ENCODE measurements around the gene PRKACA. TPM values are rescaled to one million over a fixed set of nuclear protein-coding genes. Genes with fewer than 3 reads are reported as not detected.

The PRKACA gene
- total and polyA plus RNA-seq, 10 of the 15 experiments (the other 5 are each of a cell fraction or from before 2014, with no cell fraction given), result 0.53 to 68.5 (median 11.2) TPM

DNA sequence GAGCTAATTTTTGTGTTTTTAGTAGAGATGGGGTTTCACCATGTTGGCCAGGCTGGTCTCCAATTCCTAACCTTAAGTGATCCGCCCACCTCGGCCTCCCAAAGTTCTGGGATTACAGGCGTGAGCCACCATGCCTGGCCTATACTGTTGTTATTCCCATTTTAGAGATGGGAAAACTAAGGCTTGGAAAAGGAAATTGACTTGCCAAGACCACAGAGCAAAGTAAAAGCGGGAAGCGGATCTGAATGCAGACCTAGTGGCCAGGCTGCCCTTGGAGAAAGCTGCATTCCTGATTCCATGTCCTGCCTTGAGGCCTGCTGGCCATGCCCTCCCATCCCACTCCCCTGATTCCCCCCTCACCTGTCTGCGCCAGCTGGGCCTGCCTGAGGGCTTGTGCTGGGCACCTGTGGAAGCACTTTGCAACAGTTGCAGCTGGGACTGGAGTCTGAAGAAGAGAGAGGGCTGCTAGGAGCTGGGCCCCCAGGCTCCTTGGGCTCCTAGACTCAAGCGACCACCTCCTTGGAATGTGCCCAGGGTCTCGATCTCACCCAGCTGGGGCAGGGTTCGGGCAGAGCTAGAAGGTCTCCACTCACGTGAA, 61.4 kb downstream of the PRKACA start (continued):
- no peak for TF ChIP-seq FOXK2 (IDR thresholded peaks at IDR 0.05)
- no peak for TF ChIP-seq SIX5 (IDR thresholded peaks at IDR 0.05; ENCODE audit: low read depth, low read length, severe bottlenecking)
- TF ChIP-seq STAT3 (IDR thresholded peaks at IDR 0.05; ENCODE audit: low read depth, low read length), result no peak
- TF ChIP-seq, protein P1, sequence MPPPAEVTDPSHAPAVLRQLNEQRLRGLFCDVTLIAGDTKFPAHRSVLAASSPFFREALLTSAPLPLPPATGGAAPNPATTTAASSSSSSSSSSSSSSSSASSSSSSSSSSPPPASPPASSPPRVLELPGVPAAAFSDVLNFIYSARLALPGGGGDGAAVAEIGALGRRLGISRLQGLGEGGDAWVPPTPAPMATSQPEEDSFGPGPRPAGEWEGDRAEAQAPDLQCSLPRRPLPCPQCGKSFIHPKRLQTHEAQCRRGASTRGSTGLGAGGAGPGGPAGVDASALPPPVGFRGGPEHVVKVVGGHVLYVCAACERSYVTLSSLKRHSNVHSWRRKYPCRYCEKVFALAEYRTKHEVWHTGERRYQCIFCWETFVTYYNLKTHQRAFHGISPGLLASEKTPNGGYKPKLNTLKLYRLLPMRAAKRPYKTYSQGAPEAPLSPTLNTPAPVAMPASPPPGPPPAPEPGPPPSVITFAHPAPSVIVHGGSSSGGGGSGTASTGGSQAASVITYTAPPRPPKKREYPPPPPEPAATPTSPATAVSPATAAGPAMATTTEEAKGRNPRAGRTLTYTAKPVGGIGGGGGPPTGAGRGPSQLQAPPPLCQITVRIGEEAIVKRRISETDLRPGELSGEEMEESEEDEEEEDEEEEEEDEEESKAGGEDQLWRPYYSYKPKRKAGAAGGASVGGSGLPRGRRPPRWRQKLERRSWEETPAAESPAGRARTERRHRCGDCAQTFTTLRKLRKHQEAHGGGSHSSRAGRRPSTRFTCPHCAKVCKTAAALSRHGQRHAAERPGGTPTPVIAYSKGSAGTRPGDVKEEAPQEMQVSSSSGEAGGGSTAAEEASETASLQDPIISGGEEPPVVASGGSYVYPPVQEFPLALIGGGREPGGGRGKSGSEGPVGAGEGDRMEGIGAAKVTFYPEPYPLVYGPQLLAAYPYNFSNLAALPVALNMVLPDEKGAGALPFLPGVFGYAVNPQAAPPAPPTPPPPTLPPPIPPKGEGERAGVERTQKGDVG (CRISPR knock-in tag; IDR thresholded peaks at IDR 0.05), result no peak

DNA sequence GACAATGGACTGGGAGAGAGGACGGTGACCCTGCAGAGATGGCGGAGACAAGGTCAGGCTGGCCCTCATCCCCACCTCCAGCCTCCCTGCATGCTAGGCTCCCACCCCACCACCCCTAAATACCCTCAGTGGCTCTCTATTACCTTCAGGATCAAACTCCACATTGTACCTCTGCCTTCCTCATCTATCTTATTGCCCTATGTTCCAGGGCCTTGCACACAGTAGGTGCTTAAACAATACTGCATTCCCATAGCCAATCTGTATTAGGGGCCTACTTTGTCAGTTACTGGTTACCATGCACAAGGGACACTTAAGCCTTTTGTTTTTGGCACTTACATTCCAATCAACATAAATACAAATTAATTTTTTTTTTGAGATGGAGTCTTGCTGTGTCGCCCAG, 62.2 kb downstream of the PRKACA start:
- RAD21 ChIA-PET (ENCODE audit: unreplicated experiment), result no interaction called here
- Histone ChIP-seq H3K79me2 (ENCODE audit: control insufficient read depth, insufficient read depth, low read length) (no peaks in the 10 kb centered on the region), H2AFZ (ENCODE audit: control insufficient read depth, low read depth, low read length) (no peak overlapping the region), H3K36me3 (ENCODE audit: control insufficient read depth in 2 of 2, insufficient read depth in 2 of 2, low read length in 1 of 2) (peaks cover 0 to 6% of the 10 kb centered on the region in 2 experiments; a peak in 3 of 4 replicates), H3K27me3 (replicated peaks in 1 of 2; ENCODE audit: control insufficient read depth in 2 of 2, insufficient read depth in 2 of 2, low read length in 1 of 2) (peaks cover 0 to 6% of the 10 kb centered on the region in 2 experiments), H3K9ac (ENCODE audit: control insufficient read depth, insufficient read depth, low read length) (no peak overlapping the region), H3K4me1 (ENCODE audit: control insufficient read depth, insufficient read depth, low read length) (no peaks in the 10 kb centered on the region), H3K4me3 (no peak overlapping the region), H3K9me3 (replicated peaks; ENCODE audit: control insufficient read depth, insufficient read depth, low read length) (no peaks in the 10 kb centered on the region), H4K20me1 (ENCODE audit: control insufficient read depth, insufficient read depth) (no peaks in the 10 kb centered on the region; the same call in 1 of the 2 replicates), H3K4me2 (ENCODE audit: control insufficient read depth, insufficient read depth) (no peak overlapping the region), H3K27ac (ENCODE audit: control insufficient read depth, insufficient read depth) (no peak overlapping the region)
- TF ChIP-seq, protein P2, sequence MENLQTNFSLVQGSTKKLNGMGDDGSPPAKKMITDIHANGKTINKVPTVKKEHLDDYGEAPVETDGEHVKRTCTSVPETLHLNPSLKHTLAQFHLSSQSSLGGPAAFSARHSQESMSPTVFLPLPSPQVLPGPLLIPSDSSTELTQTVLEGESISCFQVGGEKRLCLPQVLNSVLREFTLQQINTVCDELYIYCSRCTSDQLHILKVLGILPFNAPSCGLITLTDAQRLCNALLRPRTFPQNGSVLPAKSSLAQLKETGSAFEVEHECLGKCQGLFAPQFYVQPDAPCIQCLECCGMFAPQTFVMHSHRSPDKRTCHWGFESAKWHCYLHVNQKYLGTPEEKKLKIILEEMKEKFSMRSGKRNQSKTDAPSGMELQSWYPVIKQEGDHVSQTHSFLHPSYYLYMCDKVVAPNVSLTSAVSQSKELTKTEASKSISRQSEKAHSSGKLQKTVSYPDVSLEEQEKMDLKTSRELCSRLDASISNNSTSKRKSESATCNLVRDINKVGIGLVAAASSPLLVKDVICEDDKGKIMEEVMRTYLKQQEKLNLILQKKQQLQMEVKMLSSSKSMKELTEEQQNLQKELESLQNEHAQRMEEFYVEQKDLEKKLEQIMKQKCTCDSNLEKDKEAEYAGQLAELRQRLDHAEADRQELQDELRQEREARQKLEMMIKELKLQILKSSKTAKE (IDR thresholded peaks at IDR 0.05; ENCODE audit: low read depth, poor library complexity, severe bottlenecking), result no peak
- no peak for TF ChIP-seq HDAC2 (IDR thresholded peaks at IDR 0.05)
- TF ChIP-seq NFYA (IDR thresholded peaks at IDR 0.05; ENCODE audit: borderline replicate concordance, low read depth, low read length), result no peak
- SMC1A ChIA-PET (ENCODE audit: uncharacterized antibody, unreplicated experiment), result no interaction called here
- intact Hi-C loops (cut with micrococcal nuclease; ENCODE audit: unreplicated experiment), result no loop called here
- no TSS peak for BruUV-seq (replicated peaks)
- POLR2A ChIA-PET, result interaction anchor here (0.6 kb wide), 1 partner anchor 295 kb away, joined by 3 read pairs; no protein-coding TSS in a partner anchor
- no peak for DNase-seq (ENCODE audit: low read depth, low spot score)
- CTCF ChIA-PET, result interaction anchor here (1.0 kb wide), 1 partner anchor 17 kb away, joined by 3 read pairs; the partner anchor contains the start of gene MISP3
- in situ Hi-C loops (cut with MboI), result loop anchor here (25.0 kb wide), 1 partner anchor 768 kb away; no protein-coding TSS in a partner anchor
- no peak for ATAC-seq
- no peak for FAIRE-seq
- WGBS (ENCODE audit: insufficient coverage, insufficient replicate concordance, low lambda C conversion rate, missing lambda C conversion rate), result 68% methylated on average over 3 of the region's 3 CpGs

Data from GM12878 (cell line).